ENCODE measurements around the gene EEPD1.

DNA sequence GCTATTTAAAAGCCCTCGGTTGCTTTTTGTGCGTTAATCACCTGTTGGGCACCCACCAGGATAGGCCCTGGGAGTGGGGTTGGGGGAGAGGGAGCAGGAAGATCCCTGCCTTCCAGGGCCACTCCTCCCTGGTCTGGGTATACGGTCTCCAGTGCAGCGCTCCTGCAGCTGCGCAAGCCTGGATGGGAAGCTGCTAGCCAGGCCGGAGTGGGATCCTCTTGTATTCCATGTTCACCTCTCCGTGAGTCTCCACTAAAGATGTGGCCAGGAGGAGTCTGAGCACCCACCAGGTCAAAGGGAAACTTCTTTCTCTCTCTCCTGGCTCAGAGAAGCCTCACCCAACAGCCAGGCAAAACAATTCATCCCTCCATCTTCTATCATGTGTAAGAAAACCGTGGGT lies 157.8 kb downstream of the EEPD1 start:
- TF ChIP-seq POLR2AphosphoS5 (IDR thresholded peaks at IDR 0.05; ENCODE audit: borderline replicate concordance, low read depth, low read length): no peak
- no peak for TF ChIP-seq EZH2 (IDR thresholded peaks at IDR 0.05)
- no peak for TF ChIP-seq FOXP2 (optimal IDR thresholded peaks at IDR 0.05; ENCODE audit: control extremely low read depth, extremely low read length, insufficient read depth)

Data from SK-N-MC (cell line).